K562 (cell line): ENCODE measurements around the gene CLDN24. TPM values are rescaled to one million over a fixed set of nuclear protein-coding genes. Genes with fewer than 3 reads are reported as not detected.

Experiments
- ATAC-seq: fragments of 200-7000 bp; cut with Tn5 transposase; 3 replicates; pipeline ENCODE4 v1.9.1; 2020; ENCODE audit warnings: moderate library complexity
- BruUV-seq: library from RNA; stranded (reverse); fragments of 400-500 nt; replicated peaks from 2 replicates; lab custom pipeline; 2021; lab: Mats Ljungman, UMichigan
- CTCF ChIA-PET: fragments of 300-600 bp; formaldehyde crosslinking; extraction: SDS; loops from one replicate; lab custom pipeline; 2021; ENCODE audit warnings: low intra/inter-chr PET ratio; lab: Yijun Ruan, JAX
- POLR2A ChIA-PET: fragments of 300-600, 350-650 bp; sonication (Branson Sonifier 250); formaldehyde crosslinking; extraction: SDS; loops from one replicate; lab custom pipeline; 2021; ENCODE audit warnings: antibody characterized with exemption, inconsistent platforms; lab: Yijun Ruan, JAX
- DNase-seq, 4 experiments: peaks; one replicate each; pipeline versions ENCODE4 v3.0.0 to v3.0.0-alpha.2; 2011 to 2018; ENCODE audit warnings: low spot score in 3 of 4, mixed read lengths in 3 of 4; ENCODE audit errors: extremely low read depth in 1 of 4
- FAIRE-seq: peaks from 2 replicates; lab custom pipeline; 2011; peaks lifted over from hg19 to GRCh38; lab: Jason Lieb, UNC
- H2AFZ ChIP-seq: 2 replicates; pipeline ENCODE4 v1.6.0; 2011; ENCODE audit warnings: low read depth, low read length, control low read depth, inconsistent platforms
- H3K27ac ChIP-seq: fragments of 200-600 bp; 3 replicates; pipeline ENCODE4 v1.8.0; 2011; ENCODE audit warnings: low read depth, mild to moderate bottlenecking, control low read depth, inconsistent platforms, low read length, moderate library complexity, mixed read lengths; ENCODE audit errors: extremely low read depth
- H3K27me3 ChIP-seq, 2 experiments: fragments of 300-600 bp in 1 of 2; 2 replicates in 1 of 2; 3 replicates in 1 of 2; pipeline versions ENCODE4 v1.6.0 to v1.8.0; 2011; ENCODE audit warnings: inconsistent platforms in 2 of 2, low read length in 2 of 2, mild to moderate bottlenecking in 1 of 2, mixed read lengths in 1 of 2, moderate library complexity in 1 of 2; ENCODE audit not compliant: control insufficient read depth in 2 of 2, insufficient read depth in 2 of 2
- H3K36me3 ChIP-seq: fragments of 300-600 bp; 3 replicates; pipeline ENCODE4 v1.8.0; 2011; ENCODE audit warnings: mild to moderate bottlenecking, low read length, inconsistent platforms; ENCODE audit not compliant: control insufficient read depth, insufficient read depth
- H3K4me1 ChIP-seq, 2 experiments: fragments of 200-600 bp in 1 of 2; replicated peaks in 1 of 2; 2 replicates in 1 of 2; 3 replicates in 1 of 2; pipeline versions ENCODE4 v1.5.1 to v1.8.0; 2011; ENCODE audit warnings: inconsistent platforms in 2 of 2, low read length in 2 of 2, mild to moderate bottlenecking in 1 of 2, mixed read lengths in 1 of 2, moderate library complexity in 1 of 2; ENCODE audit not compliant: control insufficient read depth in 2 of 2, insufficient read depth in 2 of 2
- H3K4me2 ChIP-seq: 2 replicates; pipeline ENCODE4 v1.6.1; 2011; ENCODE audit warnings: low read length, control low read depth, inconsistent platforms, mixed read lengths; ENCODE audit not compliant: insufficient read depth
- H3K4me3 ChIP-seq: fragments of 200-600 bp; sonication (generic), shearing (Covaris generic); 2 replicates; pipeline ENCODE4 v1.5.1; 2016; ENCODE audit warnings: control low read depth, inconsistent platforms
- H3K79me2 ChIP-seq: fragments of 200-600 bp; 3 replicates; pipeline ENCODE4 v1.8.0; 2011; ENCODE audit warnings: low read length, inconsistent platforms; ENCODE audit not compliant: control insufficient read depth, insufficient read depth
- H3K9ac ChIP-seq, 2 experiments: 2 replicates each; pipeline versions ENCODE4 v1.6.0 to v1.6.1; 2011; ENCODE audit warnings: low read depth in 2 of 2, low read length in 2 of 2, control low read depth in 1 of 2, inconsistent platforms in 1 of 2, mild to moderate bottlenecking in 1 of 2, mixed read lengths in 1 of 2; ENCODE audit not compliant: insufficient read depth in 1 of 2
- H3K9me1 ChIP-seq: one replicate; pipeline ENCODE4 v1.6.0; 2011; ENCODE audit warnings: inconsistent platforms, mild to moderate bottlenecking, low read length, moderate library complexity; ENCODE audit not compliant: control insufficient read depth, insufficient read depth
- H3K9me3 ChIP-seq: replicated peaks from 2 replicates; pipeline ENCODE4 v1.5.1; 2011; ENCODE audit warnings: low read depth, low read length, inconsistent platforms; ENCODE audit not compliant: control insufficient read depth, insufficient read depth
- H4K20me1 ChIP-seq: replicated peaks from 2 replicates; pipeline ENCODE4 v1.6.1; 2011; ENCODE audit warnings: low read length, inconsistent platforms, mixed read lengths; ENCODE audit not compliant: control insufficient read depth, insufficient read depth
- ATF3 ChIP-seq, 2 experiments: fragments of 450-650 bp in 1 of 2; sonication (generic) in 1 of 2; formaldehyde crosslinking in 1 of 2; IDR thresholded peaks in 1 of 2; conservative IDR thresholded peaks in 1 of 2; 2 replicates each; pipeline versions ENCODE4 v1.6.1 to v1.8.1; 2016 to 2023; ENCODE audit warnings: mild to moderate bottlenecking in 2 of 2, moderate library complexity in 2 of 2, inconsistent platforms in 1 of 2, missing genetic modification reagents in 1 of 2
- COPS2 ChIP-seq: fragments of 450-650 bp; conservative IDR thresholded peaks from 2 replicates; pipeline ENCODE4 v1.6.1; 2016; ENCODE audit warnings: mild to moderate bottlenecking, moderate library complexity
- FOXK2 ChIP-seq, 2 experiments: fragments of 450-650 bp; IDR thresholded peaks in 1 of 2; conservative IDR thresholded peaks in 1 of 2; 2 replicates each; pipeline ENCODE4 v1.6.1; 2016; ENCODE audit warnings: low read depth in 2 of 2, mild to moderate bottlenecking in 1 of 2
- JUND ChIP-seq, 2 experiments: IDR thresholded peaks; 2 replicates in 1 of 2; 3 replicates in 1 of 2; pipeline ENCODE4 v1.6.1; 2011; ENCODE audit warnings: borderline replicate concordance in 2 of 2, low read depth in 2 of 2, low read length in 2 of 2, improper control_type of control experiment in 1 of 2, missing biosample characterization in 1 of 2, missing genetic modification characterization in 1 of 2, missing genetic modification reagents in 1 of 2
- KAT2B ChIP-seq: IDR thresholded peaks from one replicate; pipeline ENCODE4 v1.6.1; 2012; ENCODE audit warnings: low read depth, mild to moderate bottlenecking, control low read depth, inconsistent platforms, low read length, moderate library complexity
- KDM5B ChIP-seq: fragments of 200-600 bp; sonication (generic); IDR thresholded peaks from 2 replicates; pipeline ENCODE4 v1.6.1; 2012; ENCODE audit warnings: low read depth, mild to moderate bottlenecking, moderate library complexity, low read length, control low read depth, inconsistent platforms; ENCODE audit not compliant: insufficient replicate concordance
- PRDM10 ChIP-seq: fragments of 450-650 bp; IDR thresholded peaks from 2 replicates; pipeline ENCODE4 v1.6.1; 2018; ENCODE audit not compliant: partially characterized antibody
- RBFOX2 ChIP-seq: fragments of 200-400 bp; formaldehyde crosslinking; IDR thresholded peaks from 2 replicates; pipeline ENCODE4 v1.6.1; 2017; ENCODE audit warnings: low read depth, mild to moderate bottlenecking, low read length, moderate library complexity
- THAP12 ChIP-seq: fragments of 250-450 bp; sonication (Bioruptor Pico); IDR thresholded peaks from 2 replicates; pipeline ENCODE4 v1.9.0; 2021; ENCODE audit warnings: mild to moderate bottlenecking, inconsistent platforms
- ZKSCAN1 ChIP-seq: fragments of 150-350 bp; IDR thresholded peaks from 2 replicates; pipeline ENCODE4 v1.6.1; 2016; ENCODE audit warnings: low read depth, low read length
- ZNF41 ChIP-seq: fragments of 250-450 bp; sonication (Bioruptor Pico); conservative IDR thresholded peaks from 2 replicates; pipeline ENCODE4 v1.4.0; 2020; ENCODE audit warnings: mild to moderate bottlenecking
- WGBS: fragments of 100-300 bp; shearing (Covaris generic); methylation state at CpG from one replicate; pipeline ENCODE4 v1.1.6; 2016; ENCODE audit warnings: low coverage, mixed read lengths; ENCODE audit not compliant: insufficient coverage; ENCODE audit errors: missing lambda C conversion rate; 5-methylcytosine and 5-hydroxymethylcytosine counted together
- in situ Hi-C: fragments of 300-500 bp; cut with MboI; formaldehyde crosslinking; loops from 4 replicates; pipeline ENCODE4 v1.15.0; 2018; ENCODE audit warnings: inconsistent platforms, mixed read lengths
- intact Hi-C: fragments of 100-400 bp; cut with micrococcal nuclease; formaldehyde crosslinking; loops from 2 replicates; pipeline ENCODE4 v1.14.2; 2022
- polyA plus RNA-seq, 8 experiments: library from polyadenylated mRNA; depleted of rRNA in 4 of 8; stranded (reverse) in 5 of 8; unstranded in 3 of 8; fragments of >200 nt; fragmentation: Nextera tagmentation in 2 of 8; fragmentation: Illumina TruSeq in 1 of 8; extraction: Ambion mirVana in 2 of 8; extraction: Trizol in 1 of 8; gene quantifications; 2 replicates each; pipeline versions ENCODE4 v1.2.1 to v1.2.3, GENCODE V29; 2011 to 2014; ENCODE audit warnings: inconsistent platforms in 1 of 8, missing spikeins in 1 of 8
- total RNA-seq, 7 experiments: library from RNA; depleted of rRNA in 6 of 7; stranded (reverse); fragments of >200 nt in 6 of 7; fragmentation: Illumina TruSeq in 2 of 7; extraction: Trizol in 2 of 7; gene quantifications; 2 replicates each; pipeline versions ENCODE4 v1.2.1 to v1.2.3, GENCODE V29; 2011 to 2021; ENCODE audit warnings: low replicate concordance in 1 of 7
- TF ChIP-seq, protein P1 (sequence below): fragments of 450-650 bp; IDR thresholded peaks from 2 replicates; pipeline ENCODE4 v1.6.1; 2014; ENCODE audit warnings: low read depth, mild to moderate bottlenecking, moderate library complexity, borderline replicate concordance

The CLDN24 gene
- total and polyA plus RNA-seq, 9 of the 15 experiments (the other 6 are each of a cell fraction or from before 2014, with no cell fraction given): not detected

DNA sequence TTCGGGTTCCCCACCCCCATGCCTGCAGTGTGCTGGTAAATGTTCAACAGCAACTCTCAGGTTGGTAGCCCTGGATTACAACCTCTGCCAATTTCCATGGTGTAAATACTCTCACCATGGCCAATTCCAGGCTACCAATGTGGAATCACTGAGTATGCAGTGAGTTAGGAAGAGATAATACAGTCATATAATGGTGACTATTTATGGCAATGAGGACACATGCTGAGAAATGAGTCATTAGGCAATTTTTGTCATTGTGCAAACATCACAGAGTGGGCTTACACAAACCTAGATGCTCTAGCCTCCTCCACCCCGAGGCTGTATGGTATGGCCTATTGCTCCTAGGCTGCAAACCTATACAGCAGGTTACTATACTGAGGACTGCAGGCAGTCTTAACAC lies 4.6 kb upstream of the CLDN24 start:
- Histone ChIP-seq H3K79me2 (no peaks in the 10 kb centered on the region), H3K27me3 (peaks cover 0 to 15% of the 10 kb centered on the region in 2 experiments; a peak in 1 of 5 replicates), H3K9ac (no peak overlapping the region), H3K4me2 (no peak overlapping the region), H3K4me1 (no peaks in the 10 kb centered on the region), H3K4me3 (no peak overlapping the region), H3K9me1 (no peaks in the 10 kb centered on the region), H4K20me1 (no peaks in the 10 kb centered on the region), H3K27ac (no peak overlapping the region), H2AFZ (no peak overlapping the region), H3K9me3 (peaks cover 3% of the 10 kb centered on the region; the same call in 1 of the 2 replicates), H3K36me3 (no peaks in the 10 kb centered on the region)
- in situ Hi-C loops (no loop called here), intact Hi-C loops (no loop called here)
- FAIRE-seq: no peak
- CTCF ChIA-PET: no interaction called here
- WGBS: 32% methylated on average over 2 of the region's 2 CpGs
- no peak for ATAC-seq
- no TSS peak for BruUV-seq
- POLR2A ChIA-PET: no interaction called here
- no peak for DNase-seq
- TF ChIP-seq JUND (IDR thresholded peaks at IDR 0.05; ENCODE audit: borderline replicate concordance, low read depth, low read length) (peak; percentile 14; the same call in 1 of the 2 replicates), JUND (tag; IDR thresholded peaks at IDR 0.05; ENCODE audit: borderline replicate concordance, low read depth, low read length) (no peak; the same call in 2 of the 3 replicates), COPS2 (no peak), RBFOX2 (no peak), THAP12 (no peak), KDM5B (no peak), PRDM10 (peak; percentile 20), ATF3 (IDR thresholded peaks at IDR 0.05) (peak; percentile 56), ATF3 (CRISPR knock-in tag; conservative IDR thresholded peaks at IDR 0.05) (no peak), ZKSCAN1 (no peak), FOXK2 (conservative IDR thresholded peaks at IDR 0.05 in 1 of 2, IDR thresholded peaks at IDR 0.05 in 1 of 2; ENCODE audit: low read depth in 2 of 2) (no peak), ZNF41 (no peak), KAT2B (no peak)
- TF ChIP-seq, protein P1, sequence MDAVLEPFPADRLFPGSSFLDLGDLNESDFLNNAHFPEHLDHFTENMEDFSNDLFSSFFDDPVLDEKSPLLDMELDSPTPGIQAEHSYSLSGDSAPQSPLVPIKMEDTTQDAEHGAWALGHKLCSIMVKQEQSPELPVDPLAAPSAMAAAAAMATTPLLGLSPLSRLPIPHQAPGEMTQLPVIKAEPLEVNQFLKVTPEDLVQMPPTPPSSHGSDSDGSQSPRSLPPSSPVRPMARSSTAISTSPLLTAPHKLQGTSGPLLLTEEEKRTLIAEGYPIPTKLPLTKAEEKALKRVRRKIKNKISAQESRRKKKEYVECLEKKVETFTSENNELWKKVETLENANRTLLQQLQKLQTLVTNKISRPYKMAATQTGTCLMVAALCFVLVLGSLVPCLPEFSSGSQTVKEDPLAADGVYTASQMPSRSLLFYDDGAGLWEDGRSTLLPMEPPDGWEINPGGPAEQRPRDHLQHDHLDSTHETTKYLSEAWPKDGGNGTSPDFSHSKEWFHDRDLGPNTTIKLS: no peak
